HG02973 (cell line): ENCODE results near the gene SLC13A4.
"Not testable (repeated sequence)": the region's sequence is repeated elsewhere in the genome, so short reads cannot be mapped to it uniquely, and the experiment has no call there.

Experiments
- ATAC-seq: cut with Tn5 transposase; IDR thresholded peaks from one replicate; pipeline ENCODE4 v1.9.1; 2021; ENCODE audit warnings: moderate library complexity; ENCODE audit not compliant: unreplicated experiment

The SLC13A4 gene

DNA sequence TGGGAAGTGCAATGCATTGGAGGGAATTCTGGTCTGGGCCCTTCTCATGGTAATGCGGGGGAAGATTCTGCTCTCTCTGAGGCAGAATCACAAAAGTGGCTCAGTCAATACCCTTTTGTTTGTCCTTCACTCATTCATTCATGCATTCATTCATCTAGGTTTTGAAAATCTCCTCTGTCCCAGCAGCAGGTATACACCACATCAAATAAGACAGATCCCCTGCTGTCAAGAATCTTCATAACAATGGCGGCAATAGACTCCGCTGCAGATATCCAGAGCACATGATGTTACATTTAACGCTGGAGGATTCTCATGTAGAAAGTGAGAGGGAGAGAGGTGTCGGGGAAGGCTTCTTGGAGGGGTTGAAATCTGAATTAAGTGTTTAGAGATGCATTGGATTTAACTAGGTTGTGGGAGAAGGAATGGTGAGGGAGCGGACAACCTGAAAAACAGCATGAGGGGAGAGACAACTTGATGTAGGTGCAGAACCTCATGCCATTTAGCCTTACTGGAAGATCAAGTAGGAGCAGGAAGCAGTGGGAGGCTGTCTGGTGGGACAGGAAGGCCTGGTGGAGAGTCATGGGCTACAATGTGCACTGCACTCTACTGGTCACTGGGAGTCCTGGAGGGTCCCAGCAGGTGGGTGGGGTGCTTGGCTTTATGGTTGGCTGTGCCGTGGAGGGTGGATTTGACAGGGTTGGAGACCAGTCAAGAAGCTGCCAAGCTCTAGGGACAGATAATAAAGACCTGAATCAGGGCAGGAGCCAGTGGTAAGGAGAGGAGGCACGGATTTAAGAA is 25.8 kb upstream of the SLC13A4 start:
- no peak for ATAC-seq

DNA sequence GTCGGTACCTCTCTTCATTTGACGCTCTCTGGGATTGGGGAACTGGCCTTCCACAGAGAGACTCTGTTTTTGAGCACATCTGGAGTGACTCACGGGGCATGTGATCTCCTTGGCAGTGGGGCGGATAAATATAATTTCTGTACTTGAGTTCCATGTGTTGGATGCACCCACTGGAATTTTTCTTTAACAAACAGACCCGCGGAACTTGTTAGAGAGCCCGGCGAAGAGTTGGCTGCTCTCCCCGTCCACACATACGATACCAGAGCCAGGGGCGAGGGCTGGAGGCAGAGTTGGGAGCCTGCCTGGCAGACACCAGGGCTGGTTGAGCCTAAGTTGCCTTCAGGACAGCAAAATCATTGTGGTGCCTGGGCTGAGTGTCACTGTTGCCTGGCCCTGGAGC is 20.8 kb upstream of the SLC13A4 start, which contains the start of gene FAM180A:
FAM180A (minus strand) TSS at position 44 of the 400 bp plus-strand sequence. CDS start 233 bp downstream, outside the sequence.
- no peak for ATAC-seq

DNA sequence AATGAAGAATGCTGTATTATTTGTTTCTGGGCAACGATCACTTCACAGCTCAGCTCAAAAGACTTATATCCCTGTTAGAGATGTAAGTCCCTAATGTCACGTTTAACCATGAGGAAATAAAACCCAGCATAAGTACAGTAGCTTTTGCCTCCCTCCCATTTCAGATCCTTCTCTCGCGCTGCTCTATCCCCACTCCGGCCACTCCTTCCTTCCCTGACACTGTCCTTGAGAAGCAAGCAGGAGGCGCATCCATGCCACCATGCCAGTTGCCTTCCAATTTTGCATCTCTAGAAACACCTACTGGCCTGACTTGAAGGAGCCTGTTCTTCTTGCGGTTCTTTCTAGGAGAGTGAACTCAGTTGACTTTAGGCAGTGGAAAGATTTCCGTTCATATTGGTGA is 19.4 kb upstream of the SLC13A4 start:
- no peak for ATAC-seq

DNA sequence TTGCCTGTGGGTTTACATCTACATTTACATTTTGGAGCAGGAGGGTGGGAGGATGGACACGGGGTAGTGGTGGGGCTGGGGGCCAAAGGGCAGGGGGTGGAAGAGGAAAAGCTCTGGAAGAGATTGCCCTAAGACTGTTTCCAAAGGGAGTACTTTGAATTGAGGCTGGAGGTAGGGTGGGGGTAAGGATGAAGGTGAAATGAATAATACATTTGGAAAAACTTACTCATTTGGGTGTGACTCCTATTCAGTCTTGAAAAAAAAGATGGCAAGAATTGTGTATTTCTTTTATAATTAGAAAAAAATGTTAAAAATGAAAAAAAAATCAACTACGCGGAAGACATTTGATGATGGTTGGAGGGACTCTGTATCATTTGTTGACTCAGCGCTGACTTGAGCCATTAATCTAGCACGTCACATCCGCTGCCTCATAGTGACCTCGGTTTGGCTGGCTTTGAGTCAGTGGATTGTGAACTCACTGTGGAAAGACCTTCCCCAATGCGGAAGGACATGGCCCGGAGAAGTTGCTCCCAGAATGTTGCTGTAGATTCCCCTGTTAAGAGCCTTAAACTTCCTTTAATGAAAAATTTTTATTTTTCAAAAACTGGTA is 17.8 kb upstream of the SLC13A4 start:
- ATAC-seq = no peak

DNA sequence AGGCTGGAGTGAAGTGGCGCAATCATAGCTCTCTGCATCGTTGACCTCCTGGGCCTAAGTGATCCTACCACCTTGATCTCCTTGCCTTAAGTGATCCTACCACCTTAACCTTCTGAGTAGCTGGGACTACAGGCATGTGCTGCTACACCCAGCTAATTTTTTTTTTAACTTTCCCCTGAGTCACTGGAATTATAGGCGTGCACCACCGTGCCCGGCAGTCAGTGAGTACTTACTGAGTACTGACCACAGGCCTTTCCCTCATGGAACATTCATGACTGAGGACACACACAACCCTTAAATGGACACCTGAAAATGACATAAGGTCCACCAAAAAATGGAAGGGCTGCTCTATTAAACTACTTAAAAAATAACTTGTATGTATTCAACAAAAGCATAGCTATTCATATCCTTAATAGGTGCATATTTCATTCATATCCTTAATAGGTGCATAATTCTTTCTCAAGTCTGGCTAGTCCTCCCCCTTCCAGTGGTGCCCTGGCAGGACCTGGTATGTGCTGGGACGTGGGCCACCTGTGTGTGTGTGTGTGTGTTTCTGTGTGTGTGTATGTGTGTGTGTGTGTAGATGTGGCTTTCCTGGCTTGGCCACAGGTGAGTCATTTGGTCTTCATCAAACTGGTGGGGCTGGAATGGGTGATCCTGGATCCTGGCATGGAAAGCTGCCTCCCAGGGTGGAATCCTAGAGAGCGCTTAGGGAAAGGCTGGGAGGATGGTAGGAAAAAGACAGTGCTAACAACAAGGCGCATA is 17.1 kb upstream of the SLC13A4 start:
- ATAC-seq = no peak

DNA sequence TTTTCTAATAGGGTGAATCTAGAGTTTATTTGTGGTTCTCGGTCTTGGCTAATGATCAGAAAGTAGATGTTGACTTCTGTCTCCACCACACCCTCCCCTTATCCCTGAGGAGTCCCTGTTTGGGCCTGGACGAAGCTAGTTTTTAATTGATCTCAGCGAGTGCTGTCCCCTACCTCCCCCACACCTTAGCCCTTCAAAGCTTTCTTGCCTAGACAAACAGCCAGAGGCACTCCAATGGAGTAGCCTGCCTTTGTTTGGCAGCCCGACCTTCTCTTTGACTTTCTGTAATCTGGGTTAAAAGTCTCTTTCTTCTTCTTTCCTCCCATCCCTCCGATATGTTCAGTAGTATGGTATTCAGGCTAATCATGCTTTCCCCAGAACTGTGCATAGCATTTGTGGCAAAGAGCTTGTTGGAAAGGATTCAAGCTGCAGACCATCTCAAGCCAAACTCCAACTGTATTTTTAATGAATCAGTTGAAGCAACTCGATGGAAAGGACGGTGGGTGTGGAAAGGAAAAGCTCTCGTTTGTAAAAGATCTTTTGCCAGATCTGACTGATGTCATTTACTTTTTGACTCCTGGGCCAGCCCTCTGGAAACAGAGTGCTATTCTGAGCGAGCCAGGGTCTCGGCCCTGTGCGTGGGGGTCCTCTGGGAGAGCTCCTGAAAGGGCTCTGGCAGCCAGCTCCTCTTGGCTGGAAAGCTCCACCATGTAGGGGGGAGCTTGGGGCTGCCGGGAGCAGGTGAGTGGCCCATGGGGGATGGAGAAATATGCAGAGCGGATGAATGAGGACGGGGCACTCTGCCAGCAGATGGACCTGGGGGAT is 16.1 kb upstream of the SLC13A4 start:
- no peak for ATAC-seq

DNA sequence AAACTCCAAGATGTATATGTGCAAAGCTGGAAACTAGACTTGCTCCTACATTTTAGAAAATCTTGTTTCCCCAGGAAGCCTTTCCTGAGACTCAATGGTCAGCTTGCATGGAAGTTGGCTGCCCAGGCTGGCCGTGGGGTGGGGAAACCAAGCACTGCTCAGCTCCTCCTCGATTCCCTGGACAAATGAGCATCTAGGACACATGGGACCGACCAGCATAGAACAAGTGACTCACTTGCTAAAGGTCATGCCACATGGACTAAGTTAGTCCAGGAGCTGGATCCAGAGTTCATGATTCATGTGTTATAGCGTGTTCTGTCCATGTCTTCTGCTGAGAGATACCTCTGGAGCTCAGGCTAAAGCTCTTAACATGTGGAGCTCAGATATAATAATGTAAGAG is 14.4 kb upstream of the SLC13A4 start:
- no peak for ATAC-seq

DNA sequence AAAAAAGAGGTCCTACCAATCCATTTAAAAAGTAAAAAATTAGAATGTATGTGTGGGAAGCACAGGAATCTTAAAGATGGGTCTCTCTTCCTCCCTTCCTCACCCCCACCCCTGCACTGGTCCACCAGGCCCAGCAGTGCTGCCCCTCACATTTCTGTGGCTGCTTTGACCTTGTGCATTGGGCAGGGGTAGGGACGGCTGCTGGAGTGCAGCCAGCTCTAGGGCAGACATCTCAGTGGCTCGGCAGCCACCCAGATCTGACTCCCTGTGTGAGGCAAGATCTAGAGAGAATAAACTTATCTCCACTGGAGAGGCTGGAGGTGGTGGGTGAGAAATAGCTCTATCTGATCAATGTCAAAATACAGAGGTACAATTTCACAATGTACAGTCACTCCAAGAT is 13.9 kb upstream of the SLC13A4 start:
- ATAC-seq = no peak

DNA sequence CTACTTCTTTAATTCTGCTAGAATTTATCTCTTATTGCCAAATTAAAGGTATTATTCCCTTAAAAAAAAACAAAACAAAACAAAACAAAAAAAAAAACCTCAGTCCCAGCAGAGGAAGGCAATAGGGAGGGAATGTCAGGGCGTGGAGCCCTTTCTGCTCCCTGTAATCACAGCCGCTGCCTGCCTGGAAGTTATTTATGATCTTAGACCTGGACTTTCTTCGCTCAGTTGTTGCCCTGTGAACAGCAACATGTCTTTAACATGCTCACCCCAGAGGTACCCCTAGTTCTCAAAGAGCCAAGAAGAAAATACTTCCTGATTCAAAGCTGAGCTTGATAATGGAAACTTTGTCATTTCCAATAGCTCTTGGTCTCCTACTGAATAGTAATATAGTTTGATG is 12.9 kb upstream of the SLC13A4 start:
- ATAC-seq = no peak

DNA sequence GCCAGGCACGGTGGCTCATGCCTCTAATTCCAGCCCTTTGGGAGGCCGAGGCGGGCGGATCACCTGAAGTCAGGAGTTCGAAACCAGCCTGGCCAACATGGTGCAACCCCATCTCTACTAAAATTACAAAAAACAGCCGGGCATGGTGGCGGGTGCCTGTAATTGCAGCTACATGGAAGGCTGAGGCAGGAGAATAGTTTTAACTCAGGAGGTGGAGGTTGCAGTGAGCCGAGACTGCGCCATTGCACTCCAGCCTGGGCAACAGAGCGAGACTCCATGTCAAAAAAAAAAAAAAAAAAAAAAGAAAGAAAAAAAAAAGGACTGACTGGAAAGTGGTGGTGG is 9.3 kb upstream of the SLC13A4 start:
- not testable (repeated sequence) for ATAC-seq

DNA sequence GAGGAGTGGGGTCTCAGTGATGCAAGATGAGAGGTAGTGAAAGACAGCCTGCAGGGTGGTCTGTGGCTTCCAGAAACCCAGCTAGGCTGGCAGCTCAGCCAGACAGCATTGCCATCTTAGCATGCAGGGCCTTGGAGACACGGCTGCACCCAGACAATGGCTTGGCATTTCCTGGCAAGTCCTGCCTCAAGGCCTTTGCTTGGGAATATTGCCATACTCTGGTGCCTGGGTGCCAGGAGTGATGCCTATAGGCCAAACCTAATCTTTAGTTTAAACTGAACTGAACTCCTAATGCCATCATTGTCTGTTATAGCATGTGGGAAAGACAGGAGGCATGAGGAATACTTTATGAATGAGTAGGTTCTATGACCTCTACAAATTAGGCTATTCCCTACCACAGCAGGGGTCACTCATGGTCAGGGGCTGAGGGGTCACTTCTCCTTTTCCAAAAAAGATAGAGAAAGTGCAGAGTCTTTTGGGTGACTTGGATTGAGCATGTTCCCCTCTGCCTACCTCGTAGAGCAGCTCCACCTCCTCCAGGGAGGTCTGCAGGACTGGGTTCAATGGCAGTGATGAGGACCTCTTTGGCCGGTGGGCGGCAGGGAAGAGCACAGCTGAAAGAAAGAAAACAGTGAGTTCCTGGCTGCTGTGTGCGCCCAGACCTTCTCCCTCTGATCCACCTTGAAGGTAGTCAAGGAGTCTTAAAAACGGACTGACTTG is 8.8 kb upstream of the SLC13A4 start:
- ATAC-seq = no peak

DNA sequence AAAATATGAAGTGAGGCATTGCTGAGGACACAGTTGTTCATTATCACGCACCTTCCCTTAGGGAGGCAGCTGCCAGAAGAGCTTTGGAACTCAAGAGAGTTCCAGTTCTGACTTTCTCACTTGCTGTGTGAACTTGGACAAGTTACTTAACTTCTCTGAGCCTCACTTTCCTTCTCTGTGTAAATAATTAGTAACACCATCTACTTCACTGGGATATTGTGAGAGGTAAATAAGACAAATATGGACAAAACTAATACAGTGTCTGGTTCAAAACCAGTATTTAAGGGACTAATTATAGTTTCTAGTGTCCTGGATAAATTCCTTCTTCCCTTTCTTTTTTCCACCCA is 6.3 kb upstream of the SLC13A4 start:
- no peak for ATAC-seq

DNA sequence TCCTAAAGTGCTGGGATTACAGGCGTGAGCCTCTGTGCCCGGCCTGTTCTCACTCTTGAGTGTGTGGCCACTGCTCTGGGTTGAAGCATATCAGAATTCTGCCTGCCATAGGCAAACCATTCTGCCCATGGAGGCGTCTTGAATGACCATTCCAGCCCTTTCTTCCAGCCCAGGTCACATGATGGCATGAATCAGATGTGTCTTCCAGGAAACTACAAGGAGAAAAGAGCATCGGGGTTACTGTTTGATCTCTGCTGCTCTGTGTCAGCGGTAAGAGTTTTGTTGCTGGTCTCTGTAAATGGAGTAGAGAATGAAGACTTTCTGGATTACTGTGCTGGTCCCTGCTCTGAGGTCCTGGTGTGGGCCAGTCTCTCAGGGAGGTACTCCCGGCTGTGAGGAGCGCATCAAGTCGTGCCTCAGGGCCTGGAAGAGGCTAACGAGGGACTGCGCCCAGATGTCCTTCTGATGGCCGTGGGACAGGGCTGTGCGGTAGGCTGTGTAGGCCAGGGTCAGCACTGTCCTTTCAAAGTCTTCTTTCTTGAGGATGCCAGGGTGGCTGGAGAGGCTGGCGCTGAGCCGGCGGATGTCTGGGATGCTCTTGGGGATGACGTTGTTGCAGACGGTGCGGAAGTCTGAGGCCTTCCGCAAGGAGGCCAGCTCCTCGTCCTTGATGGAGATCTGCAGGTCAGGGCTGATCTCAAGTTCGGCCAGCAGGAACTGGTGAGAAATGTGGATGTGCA is 5.8 kb upstream of the SLC13A4 start:
- no peak for ATAC-seq

DNA sequence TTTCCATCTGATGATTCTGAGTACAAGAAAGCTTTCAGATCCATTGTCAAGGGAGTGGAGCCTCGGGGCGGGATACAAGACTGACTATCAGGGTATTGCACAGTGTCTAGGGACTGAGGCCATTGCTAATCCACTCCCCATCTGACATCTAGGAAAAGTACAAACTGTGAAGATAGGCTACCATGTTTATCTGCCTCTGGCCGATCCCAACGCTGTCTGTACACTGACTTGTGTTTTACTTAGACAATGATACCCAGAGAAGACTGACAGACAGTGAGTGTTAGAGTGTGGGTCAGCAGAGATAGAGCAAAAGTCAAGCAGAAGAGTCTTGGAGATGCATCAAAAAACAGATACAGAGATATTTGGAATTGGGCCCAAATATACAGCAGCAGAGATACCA is 3.1 kb upstream of the SLC13A4 start:
- no peak for ATAC-seq

DNA sequence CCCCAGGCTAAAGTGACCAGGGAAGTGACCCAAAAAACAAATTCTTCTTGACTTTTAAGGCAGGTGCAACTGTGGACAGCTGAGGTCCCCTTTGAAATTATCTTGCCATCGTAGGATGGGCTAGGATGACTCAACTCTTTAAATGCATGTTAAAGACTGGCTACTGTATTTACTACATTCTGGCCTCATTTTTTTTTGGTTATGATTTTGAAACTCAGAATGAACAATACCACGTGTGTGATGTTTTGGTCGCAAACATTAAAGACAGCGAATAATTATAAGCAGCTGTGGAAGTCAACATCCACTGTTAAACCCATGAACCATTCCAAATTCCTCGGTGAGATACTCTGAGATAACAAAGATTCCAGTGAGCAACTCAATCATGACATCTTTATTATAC is 1.2 kb upstream of the SLC13A4 start:
- no peak for ATAC-seq

DNA sequence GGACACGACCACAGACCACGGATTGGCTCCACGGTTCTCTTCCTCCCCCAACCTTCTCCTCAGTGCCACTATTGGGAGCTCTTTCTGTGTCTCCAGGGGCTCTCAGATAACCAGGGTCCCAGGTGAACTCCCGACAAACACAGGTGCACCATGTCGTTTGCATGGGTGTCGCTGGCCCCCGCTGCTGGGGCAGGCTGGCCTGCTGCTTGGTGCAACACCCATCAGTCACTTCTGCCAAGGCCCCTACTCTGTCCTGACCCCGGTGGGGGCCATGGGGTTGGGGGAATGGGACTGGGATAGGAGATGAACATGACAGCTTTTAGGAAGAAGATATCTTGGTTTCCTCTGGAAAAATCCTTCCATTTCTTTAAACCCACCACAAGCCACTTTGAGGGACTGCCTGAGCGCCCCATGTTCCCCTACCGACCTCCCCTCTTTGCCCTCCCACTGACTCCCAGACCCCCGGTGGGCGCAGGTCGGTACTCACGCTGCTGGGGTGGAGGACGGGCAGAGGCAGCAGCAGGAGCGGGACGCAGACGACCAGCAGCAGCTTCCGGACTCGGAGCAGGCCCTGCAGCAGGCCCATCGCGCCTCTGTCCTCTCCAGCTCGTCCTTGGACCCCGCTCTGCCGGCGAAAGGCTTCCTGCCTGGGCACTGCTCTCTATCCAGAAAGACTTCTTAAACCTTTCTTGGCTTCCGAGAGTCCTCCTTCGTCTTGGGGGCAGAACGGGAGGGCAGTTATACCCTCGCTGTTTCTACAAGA is 894 bp downstream of the SLC13A4 start:
- ATAC-seq = no peak

DNA sequence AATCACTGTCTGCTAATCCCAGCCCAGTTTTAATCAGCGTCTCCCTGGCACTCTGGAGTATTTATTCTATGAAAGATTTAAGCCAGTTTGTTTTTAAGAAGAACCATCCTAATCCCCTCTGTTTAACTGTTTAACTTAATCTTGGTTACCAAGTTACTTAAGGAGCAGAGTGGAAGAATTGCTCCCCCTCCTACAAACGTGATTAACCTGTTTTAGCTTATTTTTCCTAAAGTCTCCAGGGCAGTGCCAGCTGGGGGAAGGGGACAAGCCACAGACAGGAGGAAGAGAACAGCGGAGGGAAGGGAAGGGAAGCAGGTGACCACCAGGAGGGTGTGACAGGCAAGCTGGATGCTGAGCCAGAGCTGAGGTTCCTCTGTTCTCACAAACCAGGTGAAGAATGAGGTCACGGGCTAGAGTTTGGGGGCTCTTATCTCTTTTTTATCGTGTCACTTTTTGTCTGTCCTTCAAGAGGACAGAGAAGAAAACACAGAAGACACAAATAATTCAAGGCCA is 1.7 kb downstream of the SLC13A4 start:
- ATAC-seq = no peak

DNA sequence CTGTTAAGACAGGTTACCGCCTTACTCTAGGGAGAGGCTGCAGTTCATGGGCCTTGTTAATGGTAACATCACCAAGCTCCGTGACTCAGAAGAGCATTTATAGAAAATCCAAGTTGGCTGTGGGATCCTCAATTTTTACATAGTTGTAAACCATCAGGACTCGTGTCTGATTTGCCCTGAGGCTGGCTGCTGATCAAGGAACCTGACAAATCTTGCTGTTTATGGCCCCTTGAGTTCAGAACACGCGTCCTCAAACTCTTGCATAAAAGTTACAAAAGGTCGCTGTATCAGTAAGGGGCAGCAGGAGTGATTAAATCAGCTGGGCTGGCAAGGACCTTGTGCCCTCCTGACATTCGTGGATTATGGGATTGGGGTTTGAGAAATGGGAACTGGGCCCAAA is 4.6 kb downstream of the SLC13A4 start:
- ATAC-seq = no peak
